ACHN (cell line): Measurements from ENCODE around the gene SPACA7.
A peak's percentile ranks its signal among the peaks of the same experiment; 100 is the strongest.

Experiments used
- DNase-seq: peaks from one replicate; pipeline ENCODE4 v3.0.0-alpha.2; 2015
- in situ Hi-C: cut with HindIII; loops from 2 replicates; pipeline ENCODE4 v1.10.0; 2017; ENCODE audit warnings: low sequenced_read_pairs, low pct_ligation_motif_present, low pct_unique_long_range_greater_than_20kb

Gene SPACA7, protein sequence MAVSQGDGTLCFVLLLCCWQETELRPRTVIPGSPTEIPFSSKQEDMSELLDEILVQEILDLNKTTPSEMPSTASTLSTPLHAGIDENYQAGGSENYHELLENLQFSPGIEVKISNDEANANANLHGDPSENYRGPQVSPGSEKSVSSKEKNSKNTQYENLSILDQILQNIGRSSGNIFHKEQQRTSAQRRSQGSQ

DNA sequence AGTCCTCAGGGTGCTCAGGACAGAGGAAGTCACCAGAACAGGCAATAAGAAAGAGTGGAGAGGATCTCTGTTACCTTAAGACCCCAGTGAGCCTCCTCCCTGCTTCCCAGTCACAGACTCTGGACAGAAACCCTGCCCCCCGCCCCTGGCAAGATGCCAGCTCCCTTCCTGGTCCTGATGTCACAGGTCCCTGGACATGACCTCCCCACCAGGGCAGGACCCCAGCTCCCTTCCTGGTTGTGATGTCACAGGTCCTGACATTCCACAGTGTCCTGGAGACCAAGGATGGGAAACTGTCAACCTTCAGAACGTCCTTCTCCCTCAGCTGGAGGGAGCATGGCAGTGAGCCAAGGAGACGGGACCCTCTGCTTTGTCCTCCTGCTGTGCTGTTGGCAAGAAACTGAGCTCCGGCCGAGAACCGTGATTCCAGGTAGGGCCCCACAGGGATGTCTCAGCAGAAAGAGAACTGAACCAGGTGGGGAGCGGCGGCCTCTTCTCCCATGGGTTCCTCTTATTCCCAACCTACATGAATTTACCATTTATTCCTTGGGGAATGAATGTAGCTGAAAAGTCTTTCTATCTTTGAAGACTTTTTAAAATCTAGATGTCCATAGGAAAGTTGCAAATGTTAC lies at the start of gene SPACA7:
Gene SPACA7, plus strand, starts transcription at position 306 of the 632 bp plus-strand sequence. Its CDS starts 31 bp downstream, at position 337.
- no peak for DNase-seq
- in situ Hi-C loops = no loop called here

DNA sequence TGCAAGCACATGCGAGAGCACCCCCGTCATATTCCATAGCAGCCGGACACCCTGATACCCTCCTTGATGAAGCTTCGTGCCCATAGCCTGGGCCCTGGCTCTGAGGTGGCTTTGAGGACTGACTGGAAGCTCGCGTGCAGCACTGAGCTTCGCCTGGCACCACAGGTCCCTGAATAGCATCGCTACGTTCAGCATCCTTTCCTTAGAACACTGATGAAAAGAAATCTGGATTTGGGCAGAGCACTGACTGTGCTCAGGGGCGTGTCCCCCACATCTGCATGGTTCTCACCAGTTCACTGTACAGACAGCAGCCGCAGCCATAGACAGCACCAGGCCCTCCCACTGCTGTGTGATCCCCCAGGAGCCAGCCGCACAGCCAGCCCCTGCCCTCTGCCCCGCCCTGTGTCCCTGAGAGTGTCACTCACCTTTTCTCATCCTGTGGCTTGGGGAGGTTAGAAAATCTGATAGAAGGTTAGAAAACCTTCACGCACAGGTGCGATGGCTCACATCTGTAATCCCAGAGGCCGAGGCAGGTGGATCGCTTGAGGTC lies 49.3 kb upstream of the SPACA7 start:
- DNase-seq = no peak
- in situ Hi-C loops = no loop called here

DNA sequence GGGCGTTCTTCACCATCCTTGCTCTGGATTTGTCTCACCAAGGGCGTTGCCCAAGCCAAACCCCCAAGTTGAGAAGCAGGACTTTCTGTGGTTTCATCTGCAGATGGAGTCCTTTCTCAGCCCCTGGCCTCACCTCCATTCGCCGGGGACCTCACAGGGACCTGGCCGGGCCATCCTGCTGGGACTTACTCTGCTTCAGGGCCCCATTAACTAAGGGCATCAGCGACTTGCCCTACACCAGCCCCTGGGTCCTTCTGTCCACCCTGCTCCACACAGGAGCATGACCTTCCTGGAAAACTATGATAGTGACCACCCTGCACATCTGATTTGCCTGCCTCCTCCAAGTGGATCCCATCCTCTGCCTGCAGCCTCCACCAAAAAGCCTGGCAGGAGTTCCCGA lies 47.2 kb upstream of the SPACA7 start:
- in situ Hi-C loops = no loop called here
- no peak for DNase-seq

DNA sequence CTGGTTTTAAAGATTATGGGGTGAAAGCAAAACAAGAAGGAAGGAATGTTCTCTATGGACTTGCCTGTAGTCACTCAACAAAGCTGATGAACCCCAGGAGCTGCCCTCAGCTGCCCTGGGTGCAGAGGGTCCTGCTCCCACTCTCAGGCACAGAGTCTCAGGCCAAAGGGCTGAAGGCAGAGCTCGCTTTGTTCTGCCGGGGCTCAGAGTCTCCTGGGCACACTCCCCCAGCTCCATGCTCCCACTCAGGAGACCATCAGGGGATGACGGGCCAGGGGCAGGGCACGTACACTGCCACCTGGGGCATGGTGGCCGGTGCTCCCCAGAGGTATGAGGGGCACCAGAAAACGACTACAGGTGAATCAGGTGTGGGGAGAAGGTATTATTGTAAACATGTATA lies 46.8 kb upstream of the SPACA7 start:
- DNase-seq = no peak
- in situ Hi-C loops = no loop called here

DNA sequence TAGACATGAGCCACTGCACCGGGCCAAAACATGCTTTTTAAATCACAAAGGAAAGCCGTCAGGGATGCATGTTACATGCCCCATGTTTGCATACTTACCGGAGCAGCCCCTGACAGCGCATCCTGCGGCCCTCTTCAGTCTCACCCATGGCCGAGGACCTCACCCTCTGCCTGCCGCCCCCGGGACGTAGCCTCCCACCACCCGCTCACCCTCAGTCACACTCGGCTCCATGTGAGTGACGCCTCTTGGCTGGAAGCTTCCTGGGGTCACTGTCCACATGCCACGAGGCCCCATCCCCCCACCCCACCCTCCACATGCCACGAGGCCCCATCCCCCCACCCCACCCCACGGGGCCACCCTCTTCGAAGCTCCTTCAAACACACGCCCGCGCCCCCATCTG lies 46.1 kb upstream of the SPACA7 start:
- DNase-seq = no peak
- in situ Hi-C loops = no loop called here

DNA sequence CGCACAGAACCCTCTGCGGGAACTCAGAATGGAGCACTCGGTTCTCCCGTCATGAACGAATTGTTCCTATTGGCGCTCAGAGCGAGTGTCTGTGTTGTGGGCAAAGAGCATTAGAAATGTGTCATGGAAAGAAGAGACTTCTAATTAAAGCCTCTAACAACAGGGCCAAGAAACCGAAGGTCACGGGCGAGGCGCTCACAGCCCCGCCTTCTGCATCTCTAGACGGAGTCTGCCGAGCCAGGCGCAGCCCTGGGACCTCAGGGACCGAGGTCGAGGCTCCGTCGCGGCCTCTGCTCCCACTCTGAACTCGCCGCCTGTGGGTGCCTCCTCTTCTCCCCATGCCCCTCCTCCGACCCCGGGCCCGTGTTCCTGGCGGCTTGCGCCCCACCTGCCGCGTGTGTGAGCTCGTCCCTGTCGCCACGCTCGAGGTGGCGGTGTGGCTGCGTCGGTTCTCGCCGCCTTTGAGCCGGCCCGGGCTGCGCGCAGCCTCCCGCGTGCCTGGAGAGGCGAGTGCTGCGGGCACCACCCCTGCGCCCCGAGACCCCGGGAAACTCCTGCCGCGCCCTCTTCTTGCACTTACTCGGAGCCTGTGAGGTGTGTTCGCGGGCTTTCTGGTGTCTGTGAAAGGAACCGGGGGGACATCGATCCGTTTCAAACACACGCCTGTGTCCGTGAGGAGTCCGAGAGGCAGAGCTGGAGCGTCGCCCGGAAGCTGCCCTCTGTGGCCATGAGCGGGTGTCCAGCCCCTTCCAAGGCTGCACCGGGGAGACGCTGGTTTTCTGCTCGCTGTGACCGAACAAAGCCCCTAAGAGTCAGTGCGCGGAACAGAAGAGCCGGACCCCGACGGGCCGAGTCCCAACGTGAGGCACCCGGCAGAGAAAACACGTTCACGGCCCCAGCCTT lies 45.4 kb upstream of the SPACA7 start:
- no peak for DNase-seq
- in situ Hi-C loops = no loop called here

DNA sequence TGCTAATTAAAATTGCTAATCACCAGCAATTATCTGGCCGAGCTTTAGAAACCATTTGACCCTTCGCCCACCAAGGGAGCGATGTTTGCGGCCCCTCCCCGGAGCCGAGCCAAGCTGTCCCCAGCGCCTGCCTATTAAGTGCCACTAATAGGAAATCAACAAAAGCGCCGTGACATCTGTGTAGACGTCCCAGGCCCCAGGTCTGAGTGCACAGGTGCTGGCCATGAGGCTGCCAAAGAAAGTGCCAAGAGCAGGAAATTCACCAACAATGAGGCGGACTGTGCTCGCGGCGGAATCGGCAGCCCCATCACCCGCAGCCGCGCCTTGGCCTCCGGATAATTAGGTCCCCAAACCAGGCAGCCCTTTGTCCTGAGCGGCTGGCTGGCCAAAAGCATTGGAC lies 44.5 kb upstream of the SPACA7 start:
- no peak for DNase-seq
- in situ Hi-C loops = no loop called here

DNA sequence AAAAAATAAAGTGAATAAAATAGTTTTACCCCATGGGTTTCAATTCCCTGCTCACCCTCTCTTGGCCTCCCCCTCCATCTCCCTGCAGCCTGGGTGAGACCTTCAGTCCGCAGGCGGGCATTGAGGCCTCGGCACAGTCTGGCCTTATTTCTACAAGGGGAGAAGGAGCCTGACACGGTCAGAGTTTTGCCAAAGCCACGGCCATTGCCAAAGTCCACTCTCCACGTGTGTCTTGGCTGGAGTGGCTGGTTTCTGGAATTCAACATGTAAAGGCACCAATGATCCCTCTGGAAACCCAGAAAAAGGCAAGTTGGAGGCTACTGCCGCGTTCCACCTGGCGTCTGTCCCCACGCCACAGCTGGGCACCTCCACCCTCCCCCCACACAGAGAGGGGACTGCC lies 43.4 kb upstream of the SPACA7 start:
- DNase-seq = no peak
- in situ Hi-C loops = no loop called here

DNA sequence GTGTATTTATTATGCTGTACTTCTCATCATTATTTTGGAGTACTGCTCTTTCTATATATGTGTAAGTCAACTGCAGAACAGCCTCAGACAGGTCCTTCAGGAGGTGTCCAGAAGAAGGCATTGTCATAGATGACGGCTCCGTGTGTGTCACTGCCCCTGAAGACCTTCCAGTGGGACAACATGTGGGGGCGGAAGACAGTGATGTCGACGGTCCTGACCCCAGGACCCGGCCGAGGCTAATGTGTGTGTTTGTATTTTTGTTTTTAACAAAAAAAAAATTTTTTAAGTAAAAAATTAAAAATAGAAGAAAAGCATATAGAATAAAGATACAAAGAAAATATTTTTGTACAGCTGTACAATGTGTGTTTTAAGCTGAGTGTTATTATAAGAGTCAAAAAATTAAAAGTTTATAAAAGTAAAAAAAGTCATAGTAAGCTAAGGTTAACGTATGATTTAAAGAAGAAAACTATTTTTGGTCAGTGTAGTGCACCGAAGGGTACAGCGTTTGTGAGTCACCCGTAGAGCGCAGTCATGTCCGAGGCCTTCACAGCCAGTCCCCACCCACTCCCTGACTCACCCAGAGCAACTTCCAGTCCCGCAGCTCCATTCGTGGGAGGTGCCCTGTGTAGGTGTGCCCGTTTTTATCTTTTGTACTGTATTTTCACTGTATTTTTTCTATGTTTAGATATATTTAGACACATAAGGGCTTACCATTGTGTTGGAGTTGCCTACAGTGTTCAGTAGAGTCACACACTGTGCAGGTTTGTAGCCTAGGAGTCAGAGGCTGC lies 42.2 kb upstream of the SPACA7 start:
- peak; percentile 39 for DNase-seq
- in situ Hi-C loops = no loop called here

DNA sequence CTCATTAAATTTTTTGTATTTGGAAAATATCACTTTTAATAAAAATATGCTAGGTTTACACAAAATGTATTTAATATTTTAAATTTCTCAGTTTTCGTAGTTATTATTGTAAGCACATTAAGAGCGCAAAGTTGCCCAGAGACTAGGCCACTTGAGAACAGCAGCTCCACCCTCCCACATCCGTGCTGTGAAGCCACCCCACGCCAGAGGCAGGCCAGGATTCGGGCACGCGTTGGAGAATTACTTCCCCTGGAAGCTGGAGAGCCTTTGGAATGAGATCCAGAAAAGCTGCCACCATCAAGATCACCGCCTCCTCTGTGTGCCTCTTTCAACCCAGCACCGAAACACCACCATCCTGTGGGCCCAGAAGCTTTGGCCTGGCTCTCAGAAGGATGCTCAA lies 41.0 kb upstream of the SPACA7 start:
- in situ Hi-C loops = no loop called here
- DNase-seq = no peak

DNA sequence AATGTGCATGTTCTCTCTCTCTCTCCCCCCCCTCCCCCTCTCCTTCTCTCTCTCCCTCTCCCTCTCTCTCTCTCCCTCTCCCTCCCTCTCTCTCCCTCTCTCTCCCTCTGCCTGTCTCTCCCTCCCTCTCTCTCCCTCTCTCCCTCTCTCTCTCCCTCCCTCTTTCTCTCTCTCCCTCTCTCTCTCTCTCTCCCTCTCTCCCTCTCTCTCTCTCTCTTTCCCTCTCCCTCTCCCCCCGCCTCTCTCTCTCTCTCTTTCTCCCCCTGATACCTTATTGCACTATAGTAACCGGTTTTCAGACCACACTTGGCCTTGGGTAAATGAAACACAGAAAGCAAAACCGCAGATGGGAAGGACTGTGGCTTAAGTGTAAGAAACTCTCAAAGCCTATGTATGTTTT lies 34.7 kb upstream of the SPACA7 start:
- DNase-seq = no peak
- in situ Hi-C loops = no loop called here

DNA sequence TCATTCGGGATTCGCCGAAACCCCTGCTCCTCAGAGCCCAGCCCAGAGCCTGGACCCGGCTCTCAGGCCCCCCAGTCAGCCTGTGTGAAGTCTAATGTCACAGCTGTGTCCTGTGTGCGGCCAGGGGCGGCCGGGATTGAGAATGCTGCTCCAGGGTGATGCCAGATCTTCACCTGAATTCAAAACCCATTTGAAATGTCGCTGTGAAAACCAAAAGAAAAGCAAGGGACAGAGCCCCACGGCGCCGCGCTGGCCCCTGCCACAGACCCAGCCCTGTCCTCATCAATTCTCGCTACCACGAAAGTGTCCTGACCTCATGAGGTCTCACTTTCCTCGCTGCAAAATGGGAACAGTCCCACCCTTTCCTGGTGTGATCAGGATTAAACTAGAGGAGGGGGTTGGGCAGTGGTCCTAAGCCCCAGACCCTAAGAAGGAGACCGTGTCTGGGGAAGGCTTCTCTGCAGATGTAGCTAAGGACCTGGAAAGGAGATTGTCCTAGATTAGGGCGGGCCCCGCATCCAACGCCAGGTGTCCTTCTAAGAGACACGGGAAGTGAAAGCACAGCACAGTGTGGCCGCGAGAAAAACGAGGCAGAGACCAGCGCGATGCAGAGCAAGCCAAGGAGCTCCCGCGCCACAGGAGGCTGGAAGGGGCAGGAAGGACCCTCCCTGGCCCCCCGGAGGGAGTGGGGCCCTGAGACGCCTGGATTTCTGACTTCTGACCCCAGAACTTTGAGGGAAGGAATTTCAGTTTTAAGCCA lies 34.0 kb upstream of the SPACA7 start:
- in situ Hi-C loops = no loop called here
- DNase-seq = no peak

DNA sequence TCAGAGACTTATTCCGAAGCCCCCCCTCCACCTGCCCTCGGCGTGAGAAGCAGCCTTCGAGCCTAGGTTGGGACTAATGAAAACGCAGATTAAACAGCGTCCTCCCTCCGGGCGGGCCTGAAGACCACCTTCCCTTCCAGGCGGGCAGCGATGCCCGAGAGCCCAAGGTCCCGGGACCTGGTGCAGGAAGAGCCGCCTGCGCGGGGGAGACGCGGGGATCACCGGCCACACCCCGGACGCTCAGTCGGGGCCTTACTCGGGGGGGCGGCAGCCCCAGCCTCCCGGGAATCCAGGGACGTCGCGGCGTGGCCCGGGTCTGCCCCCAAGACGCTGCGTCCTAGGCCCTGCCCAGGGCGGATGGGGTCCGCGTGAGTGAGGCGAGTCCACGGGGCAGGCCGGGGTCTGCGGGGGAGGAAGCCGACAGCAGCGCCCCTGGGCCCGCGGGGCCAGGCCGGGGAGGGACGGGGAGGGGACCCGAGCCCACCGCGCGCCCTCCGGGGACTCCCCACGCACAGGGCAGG lies 33.3 kb upstream of the SPACA7 start:
- no peak for DNase-seq
- in situ Hi-C loops = no loop called here

DNA sequence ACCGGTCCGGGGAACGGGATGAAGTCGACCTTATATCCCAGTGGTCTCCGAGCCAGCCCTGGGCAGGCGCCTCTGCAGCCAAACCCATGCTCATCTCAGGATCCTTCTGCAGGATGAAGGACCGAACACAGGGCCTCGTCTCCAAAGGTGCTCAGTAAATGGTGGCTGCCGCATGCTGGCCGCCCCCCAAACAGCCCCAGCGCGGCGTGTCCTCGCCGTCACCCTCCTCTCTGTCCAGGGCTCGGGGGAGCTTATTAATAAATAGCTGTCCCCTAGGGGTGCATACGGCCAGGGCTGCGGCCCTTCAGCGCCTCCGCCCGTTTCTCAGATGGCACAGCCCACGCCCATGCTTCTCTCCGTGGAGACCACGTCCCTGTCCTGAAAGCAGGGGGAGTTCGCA lies 32.6 kb upstream of the SPACA7 start:
- DNase-seq = no peak
- in situ Hi-C loops = no loop called here

DNA sequence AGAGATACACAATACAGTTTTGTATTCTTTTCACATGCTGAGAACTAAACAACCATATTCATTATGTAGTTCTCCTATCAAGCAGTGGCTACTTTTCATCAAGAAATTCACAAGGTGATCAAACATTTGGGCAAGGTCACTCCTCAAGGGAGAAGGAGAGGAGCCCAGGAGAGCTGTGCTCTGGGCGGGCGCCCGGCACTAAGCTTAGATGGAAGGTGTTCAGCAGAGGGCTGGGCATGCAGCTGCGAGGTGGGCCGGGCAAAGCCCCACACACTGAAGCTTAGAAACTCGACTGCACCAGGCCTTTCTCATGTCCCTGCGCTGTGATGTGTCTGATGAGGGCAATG lies 30.4 kb upstream of the SPACA7 start:
- in situ Hi-C loops = no loop called here
- no peak for DNase-seq

DNA sequence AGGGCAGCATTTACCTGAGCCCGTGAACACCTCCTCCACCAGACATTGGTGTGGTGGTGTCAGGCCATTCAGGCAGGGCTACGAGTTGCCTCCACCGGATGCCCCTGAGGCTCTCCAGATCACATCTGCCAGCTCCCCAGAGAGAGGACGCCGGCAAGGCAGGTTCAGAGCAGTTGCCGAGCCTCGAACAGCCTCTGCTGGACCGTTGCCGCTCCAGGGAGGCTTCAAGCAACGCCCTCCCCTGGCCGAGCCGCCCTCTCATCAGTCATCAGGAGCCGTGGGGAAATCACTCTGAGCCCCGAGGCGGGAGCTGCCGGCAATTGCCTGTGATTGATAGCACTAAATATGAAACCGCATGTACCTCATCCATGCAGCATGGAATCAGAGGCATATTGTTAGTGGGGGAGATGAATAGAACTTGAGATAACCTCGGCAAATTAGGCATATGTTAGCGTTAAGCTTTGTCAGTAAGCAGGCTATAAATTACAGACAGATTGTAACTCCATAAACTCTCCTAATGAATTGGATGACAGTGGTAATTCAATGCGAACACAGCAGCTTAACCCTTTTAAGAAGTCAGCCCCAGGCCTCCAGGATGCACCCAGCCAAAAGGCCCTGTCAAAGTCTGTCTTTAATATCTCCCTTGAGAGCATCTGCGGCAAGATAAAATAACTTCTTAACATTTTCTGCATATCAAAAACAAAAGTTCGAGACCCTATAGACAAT lies 29.8 kb upstream of the SPACA7 start:
- DNase-seq = no peak
- in situ Hi-C loops = no loop called here

DNA sequence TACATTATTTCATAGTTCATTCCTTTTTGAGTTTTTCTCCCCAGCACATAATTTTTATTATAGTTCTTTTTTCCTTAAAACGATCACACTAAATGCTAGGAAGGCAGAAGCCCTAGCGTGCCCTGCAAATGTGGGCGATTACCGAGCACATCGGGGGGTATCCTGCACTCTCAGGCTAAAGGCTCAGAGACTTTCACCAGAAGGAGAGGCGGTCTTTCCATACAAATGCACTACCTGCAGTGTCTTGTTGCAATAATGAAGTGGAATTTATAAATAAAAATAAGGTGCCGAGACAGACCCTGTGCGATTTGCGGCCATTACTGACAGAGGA lies 29.3 kb upstream of the SPACA7 start:
- in situ Hi-C loops = no loop called here
- no peak for DNase-seq
